HG02840 (cell line): ENCODE measurements around the gene ENC1.
A peak's percentile ranks its signal among the peaks of the same experiment; 100 is the strongest.

Experiments used
- ATAC-seq: cut with Tn5 transposase; IDR thresholded peaks from one replicate; pipeline ENCODE4 v1.9.1; 2021; ENCODE audit warnings: mild to moderate bottlenecking, moderate library complexity, moderate number of reproducible peaks; ENCODE audit not compliant: unreplicated experiment, low FRiP score

Gene ENC1

GRCh38 chr5:74632947-74633356, 7.6 kb downstream of the ENC1 start:
- ATAC-seq = no peak

DNA sequence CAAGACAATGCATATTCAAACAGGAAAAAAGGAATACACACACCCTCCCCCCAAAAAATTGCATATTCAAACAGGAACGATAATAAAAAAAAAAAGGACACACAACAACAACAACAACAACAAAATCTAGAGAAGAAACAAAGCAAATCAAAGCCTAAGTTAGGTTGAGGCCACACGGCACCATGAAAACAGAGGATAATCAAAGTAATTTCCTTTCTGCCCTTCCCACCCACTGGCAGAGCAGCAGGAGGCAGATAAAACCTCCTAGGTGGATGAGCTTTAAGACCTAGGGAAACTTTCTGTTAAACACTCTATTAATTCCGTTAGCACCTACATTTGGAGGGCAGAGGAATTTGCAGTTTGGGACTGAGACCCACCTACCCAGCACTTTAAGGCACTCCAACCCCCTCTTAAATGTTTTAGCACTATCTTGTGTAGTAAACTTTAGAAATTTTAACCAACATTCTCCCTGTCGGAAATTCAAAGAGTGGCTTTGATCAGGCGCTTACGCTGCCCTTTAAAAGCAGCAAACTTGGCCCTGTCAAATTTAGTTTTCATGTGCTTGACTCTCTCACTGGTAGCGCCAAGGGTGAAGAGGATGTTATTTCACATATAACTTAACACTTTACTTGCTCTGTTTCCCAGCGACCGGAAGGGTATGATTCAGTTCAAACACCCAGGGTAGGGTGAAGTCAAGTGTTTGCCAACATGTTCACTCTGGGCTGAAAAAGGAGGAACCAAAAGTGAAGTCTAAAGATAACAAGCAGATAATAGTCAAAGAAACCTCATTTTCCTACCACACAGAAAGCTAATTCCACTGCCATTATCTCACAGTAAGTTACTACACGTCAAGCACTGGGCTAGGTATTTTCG, 9.2 kb downstream of the ENC1 start:
- peak; percentile 84 for ATAC-seq

DNA sequence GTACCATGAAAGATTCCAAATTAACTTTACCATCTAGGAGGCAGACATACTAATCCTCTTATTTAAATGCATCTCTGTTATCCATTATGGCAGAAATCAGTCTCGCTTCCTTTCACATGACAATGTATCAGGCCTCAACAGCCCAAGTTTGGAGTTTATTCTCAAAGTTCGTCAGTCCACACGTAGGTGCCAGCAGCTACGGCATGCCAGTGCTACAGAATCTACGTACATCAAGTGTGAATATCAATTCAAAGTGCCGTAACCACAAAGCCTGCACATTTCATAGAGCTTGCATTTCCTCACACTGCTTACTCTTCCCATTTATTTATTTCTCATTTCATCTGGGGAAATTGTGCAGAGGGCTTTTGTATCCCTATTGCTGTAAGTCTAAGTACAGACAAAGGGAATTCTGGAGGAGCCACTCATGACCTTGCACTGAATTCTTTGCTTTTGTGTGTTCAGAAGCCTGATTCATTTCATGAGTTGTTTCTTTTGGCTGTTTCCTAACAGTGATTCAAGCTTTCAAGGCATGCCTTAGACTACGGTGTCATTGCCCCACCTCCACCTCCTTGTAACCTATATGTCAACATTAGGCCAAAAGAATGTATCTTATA, 10.0 kb downstream of the ENC1 start:
- no peak for ATAC-seq

DNA sequence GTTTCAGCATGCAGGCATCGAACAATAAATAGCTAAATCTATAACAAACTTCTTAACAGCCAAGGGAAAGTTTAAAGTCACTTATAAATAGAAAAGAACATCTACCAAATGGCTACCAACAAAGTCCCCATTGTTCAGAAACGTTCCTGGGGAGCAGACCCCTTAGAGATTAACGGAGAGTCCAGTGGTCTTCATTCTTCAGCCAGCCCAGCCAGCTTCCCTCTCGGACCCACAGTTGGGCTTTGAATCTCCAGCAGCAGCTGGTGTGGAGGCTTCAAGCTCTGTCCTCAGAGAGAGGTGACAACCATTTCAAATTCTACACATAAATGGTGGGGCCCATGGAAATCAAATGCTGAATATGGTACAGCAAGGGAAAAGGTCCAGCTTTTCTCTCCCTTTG, 11.2 kb downstream of the ENC1 start:
- no peak for ATAC-seq

- no peak for ATAC-seq
Measured at GRCh38 chr5:74628359-74628758, 12.2 kb downstream of the ENC1 start.

DNA sequence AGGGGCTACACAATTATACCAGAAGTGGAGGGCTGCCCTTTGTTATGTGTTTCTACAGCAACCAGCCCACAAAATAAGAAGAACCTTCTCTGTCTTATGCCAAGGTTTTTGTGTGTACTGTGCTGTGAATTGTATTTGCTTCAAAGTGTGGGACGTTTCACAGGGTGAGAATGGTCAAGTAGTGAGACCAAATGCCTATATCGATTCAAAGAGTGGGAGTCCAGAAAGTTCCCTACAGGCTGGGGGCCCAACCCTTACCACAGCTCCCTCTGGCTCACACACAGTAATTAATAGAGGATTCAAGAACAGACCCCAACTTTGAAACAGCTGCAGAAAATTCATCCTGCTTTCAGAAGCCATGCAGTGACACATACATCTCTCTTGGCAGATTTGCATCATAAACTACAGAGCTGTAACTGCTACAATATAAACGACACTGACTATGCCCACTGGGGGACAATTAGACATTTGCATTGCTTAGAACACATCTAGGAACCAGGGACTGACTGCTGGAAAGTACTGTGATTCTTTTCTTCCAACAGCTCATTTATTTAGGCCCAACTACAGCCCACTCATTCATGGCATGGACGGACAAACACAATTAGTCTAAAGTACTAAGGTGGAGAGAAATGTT, 12.8 kb downstream of the ENC1 start:
- ATAC-seq = no peak

GRCh38 chr5:74626386-74627222, 13.9 kb downstream of the ENC1 start:
- ATAC-seq = no peak

GRCh38 chr5:74625742-74626241, 14.7 kb downstream of the ENC1 start:
- ATAC-seq = no peak

DNA sequence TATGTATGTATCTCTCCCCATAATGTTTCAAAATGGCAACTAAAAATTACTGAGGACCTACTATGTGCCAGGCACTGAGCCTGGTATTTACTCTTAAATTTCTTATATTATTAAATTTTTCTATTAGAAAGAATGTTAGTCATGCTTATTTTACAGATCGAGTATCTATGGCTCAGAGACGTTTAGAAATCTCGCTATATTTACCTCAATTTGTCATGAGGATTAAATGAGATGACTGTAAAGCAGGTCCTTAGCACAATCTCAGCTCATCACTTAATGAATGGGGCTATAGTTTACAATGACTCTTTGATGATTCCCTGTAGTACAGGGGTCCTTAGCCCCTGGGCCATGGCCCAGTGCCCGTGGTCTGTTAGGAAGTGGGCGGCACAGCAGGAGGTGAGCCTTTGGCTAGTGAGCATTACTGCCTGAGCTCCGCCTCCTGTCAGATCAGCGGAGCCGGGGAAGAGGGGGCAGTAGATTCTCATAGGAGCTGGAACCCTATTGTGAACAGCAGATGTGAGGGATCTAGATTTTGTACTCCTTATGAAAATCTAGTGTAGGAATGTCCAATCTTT, 15.5 kb downstream of the ENC1 start:
- no peak for ATAC-seq

DNA sequence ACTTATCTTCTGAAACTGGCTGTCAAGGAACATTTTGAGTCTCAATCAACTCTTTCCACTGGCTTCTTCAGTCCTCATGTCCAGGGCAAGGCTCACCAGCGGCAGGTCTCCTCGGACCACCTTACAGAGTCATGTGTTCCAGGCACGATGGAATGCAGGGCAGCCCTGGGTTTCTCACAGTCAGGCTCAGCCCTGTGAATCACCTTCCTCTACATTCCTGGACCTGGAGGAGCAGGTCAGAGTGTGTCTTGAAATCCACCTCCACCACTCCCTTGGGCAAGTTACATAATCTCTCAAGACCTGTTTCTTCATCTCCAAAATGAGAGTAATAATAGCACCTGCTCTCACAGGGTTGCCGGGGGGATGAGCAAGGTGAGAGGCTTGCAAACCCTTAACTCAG, 16.0 kb downstream of the ENC1 start:
- ATAC-seq = no peak

DNA sequence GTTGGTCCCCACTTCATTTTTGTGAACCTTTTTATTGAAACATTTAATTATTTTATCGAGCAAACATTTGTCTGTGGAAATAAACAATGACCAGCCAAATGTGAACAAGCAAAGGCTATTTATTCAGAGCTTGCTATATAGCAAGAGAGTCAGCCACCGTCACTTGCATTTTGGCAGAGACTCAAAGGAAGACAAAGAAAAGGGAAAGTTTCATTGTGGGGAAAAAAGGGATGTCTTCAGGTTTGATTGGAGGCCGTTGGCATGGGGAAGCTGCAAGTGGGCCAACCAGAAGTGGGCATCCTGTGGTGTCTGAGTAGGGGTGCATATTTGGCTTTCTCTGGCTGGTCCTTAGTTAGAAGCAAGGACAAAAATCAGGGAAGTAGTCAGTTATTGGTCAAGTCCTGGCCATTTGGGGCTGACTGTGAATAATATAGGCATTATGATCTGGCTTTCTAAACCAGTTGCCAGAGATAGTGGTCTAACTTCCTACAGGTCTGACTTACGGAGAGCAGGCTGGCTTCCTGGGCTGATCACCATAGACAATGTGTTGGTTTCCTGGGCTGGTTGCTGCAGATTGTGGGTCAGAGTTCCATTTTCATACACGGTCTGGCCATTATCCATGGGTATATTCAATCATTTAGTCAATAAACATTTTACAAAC, 16.6 kb downstream of the ENC1 start:
- no peak for ATAC-seq

DNA sequence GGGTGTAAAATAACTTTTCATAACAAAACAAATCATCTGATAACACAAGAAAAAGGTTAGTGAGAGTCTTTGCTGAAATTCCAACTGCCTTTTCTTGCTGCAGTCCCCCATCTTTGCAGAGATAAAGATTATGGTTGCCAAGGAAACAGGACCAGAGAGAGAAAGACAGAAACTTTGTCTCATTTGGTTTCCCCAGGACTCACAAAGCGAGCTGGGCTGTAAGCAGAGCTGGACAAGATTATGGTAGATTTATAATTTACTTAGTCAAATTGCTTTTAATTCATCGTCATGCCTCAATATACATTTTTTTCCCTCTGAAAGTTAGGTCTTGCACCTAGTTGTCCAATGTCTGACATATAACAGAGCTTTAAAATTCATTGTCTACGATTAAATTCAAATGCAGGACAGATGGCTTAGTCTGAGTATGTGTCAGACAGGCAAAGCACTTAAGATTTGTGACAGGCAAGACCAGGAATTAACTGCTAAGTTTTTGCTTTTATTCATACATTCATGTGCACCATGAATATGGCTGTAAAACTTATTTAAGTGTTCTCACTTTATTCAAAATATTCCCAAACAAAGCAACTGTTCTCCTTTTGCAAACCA, 17.4 kb downstream of the ENC1 start:
- no peak for ATAC-seq

- no peak for ATAC-seq
Measured at GRCh38 chr5:74622122-74622521, 18.4 kb downstream of the ENC1 start.

GRCh38 chr5:74621492-74621891, 19.0 kb downstream of the ENC1 start:
- ATAC-seq = no peak

- no peak for ATAC-seq
Measured at GRCh38 chr5:74619308-74619707, 21.2 kb downstream of the ENC1 start.

DNA sequence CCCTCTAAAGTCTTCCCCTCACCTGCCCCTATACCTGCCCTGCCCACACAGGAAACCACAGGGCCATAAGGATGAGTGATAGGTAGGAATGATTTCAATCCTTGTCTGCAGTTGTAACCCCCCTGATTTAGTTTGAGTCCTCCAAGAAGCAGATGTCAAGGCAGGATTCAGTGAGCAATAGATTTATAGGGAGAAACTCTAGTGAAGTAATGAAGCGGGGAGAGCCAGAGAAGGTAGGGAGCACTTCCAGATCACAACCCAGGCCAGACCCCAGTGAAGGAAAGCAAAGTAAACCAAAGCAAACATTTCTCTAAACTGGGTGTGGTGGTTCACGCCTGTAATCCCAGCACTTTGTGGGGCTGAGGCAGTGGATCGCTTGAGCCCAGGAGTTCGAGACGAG, 22.4 kb downstream of the ENC1 start:
- ATAC-seq = no peak

DNA sequence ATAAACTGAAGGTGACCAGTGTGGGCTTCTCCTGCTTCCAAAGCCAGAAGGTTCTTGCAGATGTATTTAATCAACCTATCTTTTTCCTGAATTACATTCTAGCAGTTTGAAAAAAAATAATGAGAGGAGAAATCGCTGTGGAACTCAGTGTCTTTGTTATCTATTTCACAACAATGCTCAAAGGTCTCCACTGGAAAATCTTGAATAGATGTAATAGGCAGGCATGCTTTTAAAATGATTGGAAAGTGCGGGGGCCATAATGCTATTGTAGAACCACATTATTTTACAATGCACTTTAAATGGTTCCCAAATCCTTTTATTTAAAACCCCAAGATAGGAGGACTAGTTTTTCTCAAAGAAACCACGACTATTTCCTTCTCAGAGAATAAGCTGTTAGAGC, 23.3 kb downstream of the ENC1 start:
- no peak for ATAC-seq

DNA sequence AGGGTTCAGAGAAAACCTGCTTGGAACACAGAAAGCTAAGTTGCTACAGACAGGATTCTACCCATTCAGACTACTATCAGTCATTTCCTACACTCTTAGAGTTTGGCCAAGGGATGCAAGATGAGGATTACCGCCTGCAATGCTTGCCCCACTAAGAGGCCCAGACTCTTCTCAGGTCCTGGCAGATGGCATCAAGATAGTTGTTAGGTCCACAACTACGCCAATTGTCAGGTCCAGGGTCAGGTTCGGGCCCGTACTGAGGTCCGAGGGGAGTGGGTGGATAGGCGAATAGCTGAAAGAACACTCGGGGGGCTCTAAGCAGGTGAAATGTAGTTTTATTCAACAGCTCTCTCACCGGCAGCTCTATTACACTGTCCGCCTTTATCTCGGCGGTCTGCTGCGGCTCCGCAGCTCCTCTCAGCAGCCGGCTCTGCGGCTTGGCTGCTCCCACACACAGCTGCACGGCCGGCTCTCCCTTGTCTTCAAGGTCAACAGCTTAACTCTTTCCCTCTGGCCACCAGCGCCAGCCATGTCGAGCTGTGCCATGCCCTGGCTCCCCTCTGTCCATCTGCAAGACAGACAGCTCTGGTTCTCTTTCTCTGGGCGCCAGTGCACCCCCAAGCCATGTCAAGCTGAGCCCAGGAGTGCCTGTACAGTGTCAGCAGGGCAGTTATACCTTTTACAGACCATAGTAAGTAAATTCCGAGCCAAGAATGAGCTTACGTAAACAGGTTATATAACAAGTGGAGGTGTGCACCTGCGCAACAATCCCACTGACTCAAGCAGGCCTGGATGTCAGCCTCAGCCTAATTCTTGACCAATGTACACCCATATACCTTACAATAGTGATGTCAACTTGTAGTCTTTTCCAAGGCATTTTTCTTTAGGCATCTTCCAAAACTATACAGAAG, 24.0 kb downstream of the ENC1 start:
- ATAC-seq = no peak
